CD4-positive, alpha-beta T cell treated with Interleukin-2 at 100 ng/mL for 4 hours (primary cell): ENCODE data around the gene SIGLEC14.

ENCODE experiments used
- DNase-seq: peaks from one replicate; pipeline ENCODE4 v3.0.0-alpha.2; 2020; ENCODE audit warnings: low spot score

SIGLEC14 gene

DNA sequence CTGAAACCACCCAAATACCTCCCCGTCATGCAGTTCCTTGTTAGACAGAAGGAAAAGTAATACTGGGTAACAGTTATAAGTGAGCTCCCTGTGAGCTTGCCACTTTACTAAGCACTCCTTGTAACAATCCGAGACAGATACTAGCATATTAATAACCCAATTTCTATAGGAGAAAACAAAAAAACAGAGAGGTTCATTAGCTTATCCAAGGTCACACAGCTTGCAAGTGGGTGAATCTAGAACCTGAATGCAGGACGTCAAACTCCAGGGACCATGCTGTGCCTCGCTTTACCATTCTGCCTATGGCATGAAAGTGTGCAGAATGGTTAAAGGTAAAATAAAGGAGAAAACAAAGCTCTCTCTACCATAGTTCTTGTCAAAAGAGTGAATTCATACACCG, 31.8 kb downstream of the SIGLEC14 start:
- DNase-seq = no peak

DNA sequence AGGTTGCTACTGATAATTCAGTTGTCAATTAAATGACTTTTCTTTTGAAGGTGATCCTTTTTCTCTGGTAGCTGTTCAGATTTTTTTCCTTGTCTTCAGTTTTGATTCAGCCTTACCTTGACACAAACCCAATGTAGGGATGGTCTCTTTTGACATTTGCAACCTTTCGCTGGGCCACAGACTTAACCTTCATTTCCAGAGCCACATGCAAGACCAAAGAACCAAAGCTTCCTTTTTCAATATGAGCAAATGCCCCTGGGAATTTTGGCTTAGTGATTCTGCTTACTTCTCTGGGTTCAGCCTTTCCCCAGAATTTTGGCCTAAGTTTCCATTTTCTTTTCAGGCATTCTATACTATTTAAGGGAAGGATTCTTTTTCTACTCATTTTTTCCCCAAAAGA, 36.0 kb downstream of the SIGLEC14 start:
- no peak for DNase-seq

DNA sequence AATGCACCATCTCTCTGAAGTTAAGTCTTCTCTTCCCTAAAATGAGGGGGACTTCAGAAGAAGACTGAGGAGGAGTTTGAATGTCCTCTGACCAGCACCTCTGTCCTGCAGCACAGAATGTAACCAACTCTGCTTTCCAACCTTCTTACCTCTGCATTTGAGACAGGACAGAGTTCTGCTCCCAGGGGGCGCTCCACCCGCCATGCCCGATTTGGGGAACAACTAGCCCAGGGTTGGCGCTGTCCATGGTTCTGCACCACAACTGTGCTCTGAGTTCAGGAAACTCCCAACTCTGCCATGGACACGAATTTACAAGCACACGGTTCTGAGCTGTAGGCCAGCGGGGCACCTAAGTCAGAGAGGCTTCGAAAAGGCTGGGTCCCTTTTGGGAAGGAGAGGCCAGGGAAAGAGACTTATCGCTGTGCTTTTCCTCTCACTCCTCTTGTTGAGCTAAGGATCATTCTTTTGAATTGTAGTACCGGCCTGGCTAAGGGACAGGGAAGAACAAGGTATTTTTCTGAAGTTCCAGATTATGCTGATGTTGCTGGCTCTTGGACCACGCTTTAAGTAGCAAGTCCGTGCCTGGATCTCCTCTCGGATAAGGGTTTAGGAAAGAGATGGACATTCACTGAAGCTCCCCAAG, 38.6 kb downstream of the SIGLEC14 start:
- peak; percentile 38 for DNase-seq

DNA sequence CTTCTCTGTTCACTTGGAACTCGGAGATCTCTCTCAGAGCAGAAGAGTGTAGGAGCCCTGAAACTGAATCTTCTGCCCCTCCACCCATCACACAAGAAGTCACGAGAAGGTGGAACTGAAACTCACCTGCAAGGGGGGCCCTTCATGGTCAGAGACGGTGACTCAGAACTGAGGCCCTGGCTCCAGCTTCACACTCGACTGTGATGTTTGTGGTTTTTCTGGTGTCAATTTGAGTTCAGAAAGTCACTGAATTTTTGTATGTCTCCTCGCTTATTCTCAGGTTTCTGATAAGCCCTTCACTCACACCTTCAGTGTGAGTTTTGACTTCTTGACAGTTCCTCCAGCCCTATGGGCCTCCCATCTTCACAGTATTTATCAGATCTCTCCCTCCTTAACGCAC, 39.5 kb downstream of the SIGLEC14 start:
- no peak for DNase-seq

DNA sequence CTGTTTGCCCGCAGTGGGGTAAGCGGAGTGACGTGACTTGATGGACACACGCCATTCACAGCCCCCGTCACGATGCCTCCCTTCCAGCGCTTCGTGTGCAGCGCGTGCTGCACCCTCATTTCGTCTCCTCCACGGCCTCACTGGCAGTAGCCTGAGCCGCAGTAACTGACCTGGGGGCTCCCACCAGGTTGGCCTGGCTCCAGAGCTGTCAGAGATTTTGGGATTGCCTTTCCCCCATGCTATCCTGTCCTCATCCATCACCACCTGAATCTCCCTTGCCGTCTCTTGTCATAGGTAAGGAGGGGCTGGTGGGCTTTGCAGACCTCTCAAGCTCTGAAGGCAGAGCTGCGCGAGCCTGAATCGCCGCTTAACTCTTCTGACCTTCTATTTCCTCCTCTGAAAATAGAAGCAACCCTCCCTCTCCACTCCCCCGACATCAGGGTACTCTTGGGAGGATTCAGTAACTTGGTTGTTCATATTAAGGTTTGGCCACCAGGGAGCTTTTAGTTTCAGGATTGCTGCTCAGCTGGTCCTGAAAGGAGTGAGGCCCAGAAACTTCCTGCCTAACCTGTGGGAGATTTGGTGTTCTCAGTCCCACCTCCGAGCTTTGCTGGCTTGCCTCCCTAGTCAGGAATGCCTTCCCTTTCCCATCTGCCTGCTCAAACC, 44.3 kb downstream of the SIGLEC14 start:
- DNase-seq = no peak

DNA sequence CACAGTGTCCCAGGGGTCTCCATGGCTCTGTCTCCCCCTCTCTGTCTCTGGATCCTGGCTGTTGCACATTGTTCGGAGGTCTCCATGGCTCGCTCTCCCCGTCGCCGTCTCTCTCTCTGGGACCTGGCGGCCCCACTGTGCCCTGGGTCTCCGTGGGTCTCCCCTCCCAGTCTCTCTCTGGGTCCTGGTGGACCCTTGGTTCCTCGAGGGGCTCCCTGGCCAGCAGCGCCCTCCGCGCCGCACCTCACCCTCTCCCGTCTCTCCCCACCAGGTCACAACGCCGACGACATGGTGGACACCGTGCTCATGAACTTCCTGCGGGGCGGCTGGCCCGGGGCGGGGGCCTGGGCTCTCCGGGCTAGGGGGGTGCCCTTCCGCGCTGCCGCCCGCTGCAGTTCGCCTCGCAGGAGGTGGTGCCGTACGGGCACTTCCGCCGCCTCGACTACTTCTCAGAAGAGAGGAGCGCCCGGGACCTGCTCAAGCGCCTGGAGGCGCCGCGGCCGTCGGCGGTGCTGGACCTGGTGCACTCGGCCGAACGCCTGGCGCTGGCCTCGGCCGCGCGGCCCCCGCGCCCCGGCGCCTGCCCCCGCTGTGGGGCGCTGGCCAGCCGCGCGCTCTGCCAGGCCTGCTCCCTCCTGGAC, 45.6 kb downstream of the SIGLEC14 start:
- DNase-seq = no peak

DNA sequence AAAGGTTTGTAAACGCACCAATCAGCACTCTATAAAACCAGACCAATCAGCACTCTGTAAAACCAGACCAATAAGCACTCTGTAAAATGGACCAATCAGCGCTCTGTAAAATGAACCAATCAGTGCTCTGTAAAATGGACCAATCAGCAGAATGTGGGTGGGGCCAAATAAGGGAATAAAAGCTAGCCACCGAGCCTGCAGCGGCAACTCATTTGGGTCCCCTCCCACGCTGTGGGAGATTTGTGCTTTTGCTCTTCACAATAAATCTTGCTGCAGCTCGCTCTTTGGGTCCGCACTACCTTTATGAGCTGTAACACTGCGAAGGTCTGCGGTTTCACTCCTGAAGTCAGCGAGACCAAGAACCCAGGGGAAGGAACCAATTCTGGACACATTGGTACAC, 47.5 kb downstream of the SIGLEC14 start:
- no peak for DNase-seq

DNA sequence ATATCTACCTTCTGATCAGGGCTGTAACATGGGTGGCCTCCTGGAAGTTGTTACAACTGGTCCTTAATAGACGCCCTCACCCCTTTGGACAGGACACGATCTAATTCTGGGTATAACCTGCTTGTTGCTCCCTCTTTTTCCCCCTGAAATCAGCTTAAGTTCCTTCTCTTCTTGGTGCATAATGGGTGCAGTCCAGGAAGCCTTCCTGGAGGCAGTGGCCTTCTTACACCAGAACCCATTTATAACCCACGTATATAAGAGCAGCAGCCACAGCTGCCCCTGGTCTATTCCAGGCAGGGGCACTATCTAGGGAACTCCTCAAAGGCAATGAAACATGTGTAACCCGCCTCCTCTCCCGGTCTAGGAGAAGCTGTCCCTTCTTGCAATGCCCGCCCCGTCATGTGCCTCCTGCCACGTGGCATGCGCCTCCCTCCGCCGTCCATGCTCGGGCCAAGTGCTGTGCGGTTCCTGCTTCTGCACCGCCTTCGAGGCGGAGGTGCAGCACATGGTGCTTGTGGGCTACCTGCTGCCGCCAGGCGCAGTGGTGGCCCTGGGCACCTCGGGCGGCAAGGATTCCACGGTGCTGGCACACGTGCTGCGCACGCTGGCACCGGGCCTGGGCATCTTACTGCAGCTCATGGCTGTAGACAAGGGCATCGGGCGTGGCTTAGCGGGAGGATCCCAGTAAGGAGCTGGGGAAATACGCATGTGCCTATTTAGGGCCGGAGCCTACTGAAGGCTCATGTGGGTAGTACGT, 48.3 kb downstream of the SIGLEC14 start:
- no peak for DNase-seq

DNA sequence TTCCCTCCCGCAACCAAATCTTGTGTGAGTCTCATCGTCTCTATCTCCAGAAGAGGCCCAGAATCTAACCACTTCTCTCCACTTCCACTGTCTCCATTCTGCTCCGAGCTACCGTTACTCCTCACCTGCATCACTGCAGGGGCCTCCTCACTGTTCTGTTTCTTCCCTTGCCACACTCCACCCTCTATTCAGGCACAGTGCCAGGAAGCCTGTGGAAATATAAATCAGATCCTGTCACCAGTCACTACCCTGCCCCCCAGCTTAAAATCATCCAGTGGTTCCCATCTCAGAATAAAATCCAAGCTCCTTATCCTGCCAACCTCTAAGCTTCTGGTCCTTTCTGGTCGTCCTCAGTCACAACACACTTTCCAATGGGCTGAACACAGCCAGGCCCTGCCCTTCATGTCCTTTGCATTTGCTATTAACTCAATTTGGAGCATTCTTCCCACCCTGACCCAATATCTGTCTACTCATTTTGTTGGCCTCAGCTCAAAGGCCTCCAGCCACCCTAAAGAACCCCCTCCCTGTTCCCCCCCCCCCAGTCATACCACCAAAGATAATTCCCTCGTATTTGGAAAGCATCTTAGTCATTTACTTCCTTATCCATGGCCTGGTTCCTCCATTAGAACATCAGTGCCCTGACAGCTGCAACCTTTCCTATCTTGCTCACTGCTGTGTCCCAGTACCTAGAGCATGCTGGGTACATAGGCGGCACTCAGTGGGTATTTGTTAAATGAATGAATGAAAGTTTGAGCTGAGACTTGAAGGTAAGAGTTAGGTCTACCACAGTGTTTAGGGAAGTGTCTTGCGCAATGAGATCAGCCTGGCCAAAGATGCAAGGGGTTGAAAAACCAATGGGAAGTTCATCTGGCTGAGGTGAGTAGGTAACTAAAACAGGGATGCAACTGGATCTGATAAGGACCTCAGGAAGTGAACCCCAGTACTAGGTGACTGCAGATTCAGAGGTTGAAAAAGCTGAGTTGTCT, 51.1 kb downstream of the SIGLEC14 start:
- DNase-seq = no peak

DNA sequence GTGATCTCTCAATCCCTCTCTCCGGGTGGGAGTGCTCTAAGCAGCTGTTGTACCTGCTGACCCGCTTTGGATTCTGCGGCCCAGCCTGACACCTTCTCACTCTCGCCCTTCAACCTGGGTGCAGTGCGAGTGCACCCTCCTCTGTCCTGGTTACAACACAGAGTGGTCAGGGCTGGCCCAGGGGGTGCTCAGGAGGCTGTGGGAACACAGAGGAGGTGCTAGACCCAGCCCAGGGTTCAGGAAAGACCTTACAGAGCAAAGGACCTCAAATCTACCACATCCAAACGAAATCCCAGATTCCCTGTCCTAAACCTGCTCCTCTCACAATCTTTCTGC, 51.9 kb downstream of the SIGLEC14 start:
- DNase-seq = no peak

DNA sequence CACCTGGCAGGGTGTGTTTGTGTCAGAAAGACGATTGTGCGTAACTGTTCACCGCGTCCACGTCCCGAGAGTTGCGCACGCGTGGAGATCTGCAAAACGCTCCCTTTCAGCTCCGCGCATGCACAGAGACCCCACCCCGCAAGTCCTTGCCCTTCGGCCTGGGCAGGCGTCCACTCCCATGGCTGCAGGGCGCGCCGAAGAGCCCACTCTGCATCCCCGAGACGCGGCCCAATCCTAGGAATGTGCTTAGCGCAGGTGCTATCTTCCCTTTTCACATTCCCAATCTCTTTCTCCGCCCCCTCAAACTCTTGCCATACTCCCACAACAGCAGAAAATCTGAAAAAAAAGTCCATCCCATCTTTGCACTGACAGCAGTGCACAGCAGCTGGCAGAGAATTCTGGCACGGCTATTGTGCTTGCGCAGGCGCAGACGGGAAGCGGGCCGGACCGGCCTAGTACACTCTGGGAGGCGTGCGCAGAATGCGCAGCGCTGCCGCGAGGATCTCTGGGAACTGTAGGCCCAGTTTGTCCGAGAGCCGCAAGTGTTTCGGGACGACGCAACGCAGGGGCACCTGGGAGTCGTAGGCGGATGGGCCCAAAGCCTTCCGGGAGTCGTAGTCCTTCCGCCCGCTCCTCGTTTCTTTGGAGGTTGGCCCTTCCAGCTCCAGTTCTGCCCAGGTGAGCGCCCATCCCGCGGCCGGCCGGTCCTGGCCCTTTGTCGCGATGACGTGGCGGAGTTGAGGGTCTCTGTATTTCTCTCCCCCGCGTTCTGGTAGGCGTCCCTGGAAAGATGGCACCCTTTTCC, 52.5 kb downstream of the SIGLEC14 start:
- peak; percentile 97 for DNase-seq

DNA sequence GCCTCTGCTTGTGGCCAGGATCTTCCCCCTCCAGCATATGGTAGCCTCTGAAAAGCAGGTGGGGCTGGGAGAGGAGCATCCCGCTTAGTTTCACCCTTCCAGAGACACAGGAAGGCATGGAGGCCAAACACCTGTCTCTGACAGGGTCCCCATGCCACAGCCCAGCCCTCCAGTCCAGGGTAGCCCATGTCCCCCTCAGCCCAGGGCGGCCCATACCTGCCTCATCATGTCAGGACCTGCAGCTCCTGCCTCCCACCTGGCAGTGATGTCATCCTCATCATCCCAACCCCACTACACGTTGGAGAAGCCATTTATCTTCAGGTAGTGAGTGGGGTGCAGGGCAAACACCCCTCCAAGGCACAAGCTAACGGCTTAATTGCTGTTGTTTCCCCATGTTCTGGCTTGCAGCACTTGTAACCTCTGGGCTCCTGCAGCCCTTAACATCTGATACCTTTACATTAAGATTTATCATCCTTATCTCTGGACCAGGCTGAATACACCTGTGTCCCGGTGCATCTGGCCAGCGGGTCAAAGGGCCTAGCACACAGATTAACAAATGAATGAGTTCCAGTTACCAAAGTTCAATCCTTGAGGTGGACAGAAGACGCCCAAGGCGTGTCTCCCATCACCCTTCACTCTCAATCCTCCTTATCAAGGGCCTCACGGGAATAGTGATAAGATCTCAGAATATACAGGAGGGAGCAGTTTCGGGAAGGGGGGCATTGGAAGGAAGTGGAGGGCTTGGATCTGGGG, 53.3 kb downstream of the SIGLEC14 start:
- no peak for DNase-seq
